CD14-positive monocyte (primary cell): ENCODE results near the gene RTP5. TPM values are rescaled to one million over a fixed set of nuclear protein-coding genes. Genes with fewer than 3 reads are reported as not detected.

Experiments
- DNase-seq, 3 donors: peaks; one replicate each; pipeline ENCODE4 v3.0.0-alpha.2; 2011 to 2022
- H2AFZ ChIP-seq: 2 replicates; pipeline ENCODE4 v1.6.0; 2012; ENCODE audit warnings: mild to moderate bottlenecking, low read depth, low read length, inconsistent platforms; ENCODE audit not compliant: insufficient read depth, poor library complexity, severe bottlenecking
- H3K27ac ChIP-seq, 2 donors: 1 replicate in 1 of 2; 2 replicates in 1 of 2; pipeline ENCODE4 v1.5.1; 2012 to 2013; ENCODE audit warnings: low read length in 2 of 2, control low read depth in 1 of 2, inconsistent platforms in 1 of 2, low read depth in 1 of 2, mild to moderate bottlenecking in 1 of 2
- H3K27me3 ChIP-seq, 2 donors: one replicate each; pipeline versions ENCODE4 v1.6.0 to v1.6.1; 2011 to 2013; ENCODE audit warnings: low read length in 2 of 2; ENCODE audit not compliant: control insufficient read depth in 2 of 2, insufficient read depth in 2 of 2
- H3K36me3 ChIP-seq, 2 donors: replicated peaks in 1 of 2; 1 replicate in 1 of 2; 2 replicates in 1 of 2; pipeline versions ENCODE4 v1.5.1 to v1.6.1; 2012 to 2013; ENCODE audit warnings: low read length in 2 of 2, control low read depth in 1 of 2, inconsistent platforms in 1 of 2, mild to moderate bottlenecking in 1 of 2; ENCODE audit not compliant: insufficient read depth in 2 of 2, control insufficient read depth in 1 of 2
- H3K4me1 ChIP-seq, 2 donors: 1 replicate in 1 of 2; 2 replicates in 1 of 2; pipeline versions ENCODE4 v1.5.1 to v1.6.1; 2012 to 2013; ENCODE audit warnings: low read length in 2 of 2, control low read depth in 1 of 2, inconsistent platforms in 1 of 2, mild to moderate bottlenecking in 1 of 2, moderate library complexity in 1 of 2; ENCODE audit not compliant: insufficient read depth in 2 of 2, control insufficient read depth in 1 of 2
- H3K4me2 ChIP-seq: replicated peaks from 2 replicates; pipeline ENCODE3; 2012; ENCODE audit warnings: low read length, moderate library complexity, mild to moderate bottlenecking; ENCODE audit not compliant: poor library complexity, severe bottlenecking; ENCODE audit errors: extremely low read depth
- H3K4me3 ChIP-seq, 3 experiments: fragments of 200-600 bp in 1 of 3; sonication (generic) in 1 of 3; replicated peaks in 1 of 3; 1 replicate in 2 of 3; 2 replicates in 1 of 3; pipeline ENCODE4 v1.5.1; 2011 to 2013; ENCODE audit warnings: low read length in 3 of 3, mild to moderate bottlenecking in 3 of 3, control low read depth in 2 of 3, low read depth in 2 of 3, inconsistent platforms in 1 of 3, moderate library complexity in 1 of 3
- H3K79me2 ChIP-seq: 2 replicates; pipeline ENCODE4 v1.6.0; 2012; ENCODE audit warnings: mild to moderate bottlenecking, control low read depth, inconsistent platforms, low read length, moderate library complexity; ENCODE audit not compliant: insufficient read depth
- H3K9ac ChIP-seq: 2 replicates; pipeline ENCODE4 v1.6.0; 2017; ENCODE audit warnings: low read length, mild to moderate bottlenecking; ENCODE audit not compliant: insufficient read depth, poor library complexity, severe bottlenecking
- H3K9me3 ChIP-seq, 2 donors: replicated peaks in 1 of 2; 1 replicate in 1 of 2; 2 replicates in 1 of 2; pipeline versions ENCODE4 v1.5.1 to v1.6.1; 2012 to 2013; ENCODE audit warnings: low read length in 2 of 2, control low read depth in 1 of 2; ENCODE audit not compliant: control insufficient read depth in 1 of 2, insufficient read depth in 1 of 2
- H4K20me1 ChIP-seq: 2 replicates; pipeline ENCODE4 v1.6.0; 2012; ENCODE audit warnings: mild to moderate bottlenecking, low read length, control low read depth, moderate library complexity; ENCODE audit not compliant: insufficient read depth
- H3K27ac Mint-ChIP-seq, 7 donors: one replicate each; pipeline ENCODE4 v1.8.0; 2020; ENCODE audit warnings: mild to moderate bottlenecking in 7 of 7, mixed read lengths in 7 of 7, moderate library complexity in 6 of 7, inconsistent platforms in 2 of 7
- H3K27me3 Mint-ChIP-seq, 3 donors: one replicate each; pipeline ENCODE4 v1.8.0; 2021 to 2022; ENCODE audit warnings: low read depth in 3 of 3, mild to moderate bottlenecking in 3 of 3, mixed read lengths in 3 of 3, moderate library complexity in 3 of 3, inconsistent platforms in 1 of 3
- H3K36me3 Mint-ChIP-seq, 2 donors: one replicate each; pipeline ENCODE4 v1.8.0; 2020; ENCODE audit warnings: mixed read lengths in 2 of 2, inconsistent platforms in 1 of 2, mild to moderate bottlenecking in 1 of 2
- H3K4me1 Mint-ChIP-seq: one replicate; pipeline ENCODE4 v1.8.0; 2020; ENCODE audit warnings: mild to moderate bottlenecking, mixed read lengths
- H3K4me3 Mint-ChIP-seq, 2 donors: one replicate each; pipeline ENCODE4 v1.8.0; 2020; ENCODE audit warnings: mild to moderate bottlenecking in 2 of 2, mixed read lengths in 2 of 2, moderate library complexity in 1 of 2
- H3K9me3 Mint-ChIP-seq, 7 donors: one replicate each; pipeline ENCODE4 v1.8.0; 2020 to 2022; ENCODE audit warnings: mixed read lengths in 7 of 7, mild to moderate bottlenecking in 6 of 7, moderate library complexity in 6 of 7, inconsistent platforms in 2 of 7
- WGBS: methylation state at CpG from one replicate; pipeline ENCODE4 v1.1.5; 2013; ENCODE audit warnings: missing lambda C conversion rate; ENCODE audit not compliant: insufficient coverage; 5-methylcytosine and 5-hydroxymethylcytosine counted together
- intact Hi-C, 2 donors: fragments of 100-400 bp; cut with micrococcal nuclease; formaldehyde crosslinking; loops; one replicate each; pipeline versions ENCODE4 v1.15.0 to v1.15.1; 2023
- polyA plus RNA-seq, 3 donors: library from polyadenylated mRNA; depleted of rRNA in 1 of 3; unstranded in 2 of 3; stranded (reverse) in 1 of 3; fragments of 300-500 nt in 2 of 3; fragments of >200 nt in 1 of 3; fragmentation: Illumina TruSeq in 2 of 3; gene quantifications; 1 replicate in 2 of 3; 2 replicates in 1 of 3; pipeline ENCODE4 v1.2.3, GENCODE V29; 2012 to 2021
- TF ChIP-seq, protein P1 (sequence below): fragments of 200-600 bp; IDR thresholded peaks from one replicate; pipeline ENCODE4 v1.8.0; 2022; ENCODE audit warnings: antibody characterized with exemption, mild to moderate bottlenecking

The RTP5 gene
- polyA plus RNA-seq, 3 donors, result 0.03 TPM; not detected in 2

DNA sequence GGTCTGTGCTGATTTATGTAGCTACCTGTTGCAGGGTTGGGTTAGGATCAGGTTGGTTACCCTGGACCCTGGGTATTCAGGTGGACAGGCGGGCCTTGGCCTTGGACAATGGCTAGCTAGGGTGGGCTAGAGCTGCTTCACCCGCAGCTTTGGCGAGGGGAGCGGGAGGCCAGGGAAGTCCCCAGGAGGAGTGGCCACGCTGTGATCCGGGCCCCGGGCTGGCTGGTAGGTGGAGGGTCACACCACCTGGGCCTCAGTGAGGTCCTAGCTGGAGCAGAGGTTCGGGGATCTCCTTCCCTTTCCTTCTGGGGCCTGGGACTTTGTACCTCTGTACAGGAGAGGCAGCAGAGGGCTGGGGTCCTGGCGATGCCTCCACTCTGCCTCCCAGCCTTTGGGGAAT is 9.8 kb downstream of the RTP5 start:
- Histone ChIP-seq H2AFZ (no peak overlapping the region), H3K27ac (no peak overlapping the region), H3K9ac (no peak overlapping the region), H3K9me3 (peaks cover 0 to 6% of the 10 kb centered on the region in 2 donors), H3K36me3 (no peaks in the 10 kb centered on the region), H3K4me3 (no peak overlapping the region), H3K4me1 (peaks cover 20 to 21% of the 10 kb centered on the region in 2 donors), H3K4me2 (no peak overlapping the region), H3K27me3 (no peaks in the 10 kb centered on the region), H3K79me2 (no peaks in the 10 kb centered on the region), H4K20me1 (no peaks in the 10 kb centered on the region)
- peaks cover under 1 to 4% of the 10 kb centered on the region in 2 donors for H3K36me3 Mint-ChIP-seq
- no peak overlapping the region for H3K27ac Mint-ChIP-seq
- no peak for DNase-seq
- TF ChIP-seq, protein P1, sequence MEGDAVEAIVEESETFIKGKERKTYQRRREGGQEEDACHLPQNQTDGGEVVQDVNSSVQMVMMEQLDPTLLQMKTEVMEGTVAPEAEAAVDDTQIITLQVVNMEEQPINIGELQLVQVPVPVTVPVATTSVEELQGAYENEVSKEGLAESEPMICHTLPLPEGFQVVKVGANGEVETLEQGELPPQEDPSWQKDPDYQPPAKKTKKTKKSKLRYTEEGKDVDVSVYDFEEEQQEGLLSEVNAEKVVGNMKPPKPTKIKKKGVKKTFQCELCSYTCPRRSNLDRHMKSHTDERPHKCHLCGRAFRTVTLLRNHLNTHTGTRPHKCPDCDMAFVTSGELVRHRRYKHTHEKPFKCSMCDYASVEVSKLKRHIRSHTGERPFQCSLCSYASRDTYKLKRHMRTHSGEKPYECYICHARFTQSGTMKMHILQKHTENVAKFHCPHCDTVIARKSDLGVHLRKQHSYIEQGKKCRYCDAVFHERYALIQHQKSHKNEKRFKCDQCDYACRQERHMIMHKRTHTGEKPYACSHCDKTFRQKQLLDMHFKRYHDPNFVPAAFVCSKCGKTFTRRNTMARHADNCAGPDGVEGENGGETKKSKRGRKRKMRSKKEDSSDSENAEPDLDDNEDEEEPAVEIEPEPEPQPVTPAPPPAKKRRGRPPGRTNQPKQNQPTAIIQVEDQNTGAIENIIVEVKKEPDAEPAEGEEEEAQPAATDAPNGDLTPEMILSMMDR, result no peak
- intact Hi-C loops, result loop anchor here in 1 of 2 donors (5.0 kb wide), 1 partner anchor 1027 kb away; no protein-coding TSS in a partner anchor
- WGBS, result 97% methylated on average over 7 of the region's 9 CpGs
- H3K4me1 Mint-ChIP-seq, result peaks cover 15% of the 10 kb centered on the region
- peaks cover 2 to 13% (median 6%) of the 10 kb centered on the region in 7 donors for H3K9me3 Mint-ChIP-seq
- H3K27me3 Mint-ChIP-seq, result peaks cover 0 to 10% (median 0%) of the 10 kb centered on the region in 3 donors
- H3K4me3 Mint-ChIP-seq, result no peak overlapping the region

DNA sequence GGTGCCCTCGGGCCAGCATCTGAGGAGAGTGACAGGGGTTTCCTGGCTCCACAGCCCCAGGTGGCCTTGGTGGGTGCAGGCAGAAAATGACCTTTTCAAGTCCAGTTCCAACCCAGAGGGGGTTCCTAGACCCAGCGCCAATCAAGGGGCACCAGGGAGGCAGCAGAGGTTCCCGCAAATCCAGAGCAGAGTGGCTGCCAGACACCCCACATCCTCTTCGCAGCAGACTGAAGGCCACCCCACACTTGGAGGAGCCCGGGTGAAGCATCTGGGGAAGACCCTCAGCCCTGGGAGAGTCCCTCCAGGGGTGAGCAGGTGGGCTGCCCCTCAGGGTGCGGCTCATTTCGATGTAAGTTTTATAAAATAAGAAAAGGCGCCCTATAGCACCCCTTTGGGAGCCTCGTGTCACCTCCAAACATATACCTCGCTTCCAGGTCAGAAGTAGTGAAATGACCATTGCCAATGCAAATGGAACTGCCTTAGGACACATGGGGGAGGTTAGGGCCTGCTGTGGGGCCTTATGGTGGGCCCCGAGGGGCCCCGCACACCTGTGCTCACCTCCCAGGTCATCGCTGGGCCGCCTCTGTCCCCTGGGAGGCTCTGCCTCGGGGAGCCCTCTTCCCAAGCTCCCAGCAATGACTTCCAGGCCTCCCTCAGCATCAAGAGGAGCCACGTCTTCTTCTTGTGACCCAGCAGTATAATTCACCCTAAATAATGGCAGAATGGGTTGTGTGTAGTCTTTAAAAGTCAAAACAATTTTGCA is 11.0 kb downstream of the RTP5 start:
- no peaks in the 10 kb centered on the region for H3K27me3 ChIP-seq
- Mint-ChIP-seq H3K4me1 (peaks cover 15% of the 10 kb centered on the region), H3K9me3 (peaks cover under 1 to 6% (median 2%) of the 10 kb centered on the region in 7 donors), H3K27me3 (peaks cover 0 to 10% (median 0%) of the 10 kb centered on the region in 3 donors), H3K27ac (peak overlapping the region in 4 of 7 donors; percentile 76 to 94 (median 86)), H3K36me3 (peaks cover 3 to 12% of the 10 kb centered on the region in 2 donors), H3K4me3 (peak overlapping the region; percentile 79 to 87)
- no peaks in the 10 kb centered on the region for H3K36me3 ChIP-seq
- H4K20me1 ChIP-seq, result no peaks in the 10 kb centered on the region
- H3K4me3 ChIP-seq, result peak overlapping the region; percentile 59 to 93 (median 84)
- TF ChIP-seq, protein P1, result no peak
- H3K9me3 ChIP-seq, result no peaks in the 10 kb centered on the region
- no peaks in the 10 kb centered on the region for H3K79me2 ChIP-seq
- peak overlapping the region; percentile 79 for H2AFZ ChIP-seq
- intact Hi-C loops, result loop anchor here (5.0 to 10.0 kb wide), 2 partner anchors 146 to 178 kb away; partner anchors contain the start of genes ING5 (in 2 of the 2) and D2HGDH (in 1 of the 2)
- H3K9ac ChIP-seq, result no peak overlapping the region
- 80% methylated on average over 8 of the region's 16 CpGs for WGBS
- DNase-seq, result no peak
- peaks cover 20 to 21% of the 10 kb centered on the region in 2 donors for H3K4me1 ChIP-seq
- peak overlapping the region in 1 of 2 donors; percentile 83 for H3K27ac ChIP-seq
- H3K4me2 ChIP-seq, result peak overlapping the region; percentile 89
